Measurements from ENCODE around the gene PRR36. TPM values are rescaled to one million over a fixed set of nuclear protein-coding genes. Genes with fewer than 3 reads are reported as not detected.

The PRR36 gene
- total and polyA plus RNA-seq, 10 donors = 0.02 to 0.43 (median 0.09) TPM; not detected in 3

DNA sequence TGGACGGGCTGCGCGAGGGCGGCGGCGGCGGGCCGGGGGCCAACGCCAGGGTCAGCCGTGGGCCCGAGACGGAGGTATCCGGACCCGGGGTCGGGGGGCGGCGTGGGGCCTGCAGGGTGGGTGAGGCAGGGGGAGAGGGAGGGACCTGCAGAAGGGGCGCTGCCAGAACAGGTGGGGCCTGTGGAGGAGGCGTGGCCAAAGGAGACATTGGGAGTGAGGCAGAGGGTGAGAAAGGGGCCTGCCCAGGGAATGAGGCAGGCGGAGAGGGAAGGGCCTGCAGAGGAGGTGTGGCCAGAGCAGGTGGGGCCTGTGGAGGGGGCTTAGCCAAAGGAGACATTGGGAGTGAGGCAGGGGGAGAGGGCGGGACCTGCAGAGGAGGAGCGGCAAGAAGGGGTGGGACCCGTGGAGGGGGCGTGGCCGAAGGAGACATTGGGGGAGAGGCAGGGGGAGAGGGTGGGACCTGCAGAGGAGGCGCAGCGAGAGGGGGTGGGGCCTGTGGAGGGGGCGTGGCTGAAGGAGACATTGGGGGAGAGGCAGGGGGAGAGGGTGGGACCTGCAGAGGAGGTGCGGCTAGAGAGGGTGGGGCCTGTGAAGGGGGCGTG lies 4.2 kb downstream of the PRR36 start:
- peak; percentile 82 for DNase-seq
- peak overlapping the region; percentile 29 to 74 (median 45) for H3K4me3 ChIP-seq
- intact Hi-C loops (cut with DNase I; ENCODE audit: low total_unique reads) = no loop called here
- H3K4me1 ChIP-seq = peaks cover 10 to 73% (median 60%) of the 10 kb centered on the region in 6 donors
- H3K27ac ChIP-seq = peak overlapping the region in 4 of 8 donors; percentile 46 to 87 (median 74)
- H3K9me3 ChIP-seq = peaks cover 0 to 3% (median 0%) of the 10 kb centered on the region in 8 donors
- no peaks in the 10 kb centered on the region for H3K36me3 ChIP-seq
- H3K27me3 ChIP-seq (replicated peaks in 1 of 7) = peaks cover 2 to 88% (median 40%) of the 10 kb centered on the region in 7 donors
- TF ChIP-seq POLR2AphosphoS5 (IDR thresholded peaks at IDR 0.05) (no peak), POLR2A (IDR thresholded peaks at IDR 0.05) (no peak)
- TF ChIP-seq, protein P1, sequence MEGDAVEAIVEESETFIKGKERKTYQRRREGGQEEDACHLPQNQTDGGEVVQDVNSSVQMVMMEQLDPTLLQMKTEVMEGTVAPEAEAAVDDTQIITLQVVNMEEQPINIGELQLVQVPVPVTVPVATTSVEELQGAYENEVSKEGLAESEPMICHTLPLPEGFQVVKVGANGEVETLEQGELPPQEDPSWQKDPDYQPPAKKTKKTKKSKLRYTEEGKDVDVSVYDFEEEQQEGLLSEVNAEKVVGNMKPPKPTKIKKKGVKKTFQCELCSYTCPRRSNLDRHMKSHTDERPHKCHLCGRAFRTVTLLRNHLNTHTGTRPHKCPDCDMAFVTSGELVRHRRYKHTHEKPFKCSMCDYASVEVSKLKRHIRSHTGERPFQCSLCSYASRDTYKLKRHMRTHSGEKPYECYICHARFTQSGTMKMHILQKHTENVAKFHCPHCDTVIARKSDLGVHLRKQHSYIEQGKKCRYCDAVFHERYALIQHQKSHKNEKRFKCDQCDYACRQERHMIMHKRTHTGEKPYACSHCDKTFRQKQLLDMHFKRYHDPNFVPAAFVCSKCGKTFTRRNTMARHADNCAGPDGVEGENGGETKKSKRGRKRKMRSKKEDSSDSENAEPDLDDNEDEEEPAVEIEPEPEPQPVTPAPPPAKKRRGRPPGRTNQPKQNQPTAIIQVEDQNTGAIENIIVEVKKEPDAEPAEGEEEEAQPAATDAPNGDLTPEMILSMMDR (IDR thresholded peaks at IDR 0.05 in 8 of 11, conservative IDR thresholded peaks at IDR 0.05 in 3 of 11) = no peak
- WGBS, 5 donors = 13 to 29% (median 16%) methylated on average over 29 to 30 of the region's 30 CpGs

DNA sequence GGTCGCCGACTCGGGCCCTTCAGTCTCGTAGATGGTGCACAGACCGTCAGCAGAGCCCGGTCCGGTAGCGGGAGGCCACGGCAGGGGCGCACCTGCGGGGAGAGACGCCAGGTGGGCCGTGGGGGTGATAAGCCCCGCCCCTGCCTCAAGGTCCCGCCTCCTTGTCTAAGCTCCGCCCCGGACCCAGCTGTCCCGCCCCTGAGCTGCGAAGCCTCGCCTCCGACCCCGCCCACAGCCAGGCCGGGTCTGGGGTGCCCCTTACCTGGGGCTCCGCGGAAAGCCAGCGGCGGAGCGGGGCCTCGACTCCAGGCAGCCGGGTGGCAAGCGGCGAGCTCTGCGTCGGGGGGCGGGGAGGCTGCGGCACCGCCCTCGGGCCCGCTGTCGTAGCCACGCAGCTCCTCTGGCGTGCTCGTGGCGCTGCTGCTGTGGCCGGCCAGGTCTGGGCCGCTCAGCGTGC lies 4.7 kb downstream of the PRR36 start:
- intact Hi-C loops (cut with DNase I; ENCODE audit: low total_unique reads) = no loop called here
- Histone ChIP-seq H3K36me3 (no peaks in the 10 kb centered on the region), H3K4me3 (peak overlapping the region; percentile 29 to 74 (median 45)), H3K27me3 (replicated peaks in 1 of 7) (peaks cover 2 to 88% (median 40%) of the 10 kb centered on the region in 7 donors), H3K27ac (peak overlapping the region in 7 of 8 donors; percentile 36 to 87 (median 53)), H3K9me3 (peaks cover 0 to 3% (median 0%) of the 10 kb centered on the region in 8 donors), H3K4me1 (peaks cover 10 to 73% (median 55%) of the 10 kb centered on the region in 6 donors)
- peak; percentile 93 for DNase-seq
- 1 to 17% (median 2%) methylated on average over 2 to 47 of the region's 47 CpGs for WGBS, 5 donors
- TF ChIP-seq POLR2A (IDR thresholded peaks at IDR 0.05) = no peak
- TF ChIP-seq, protein P1 (IDR thresholded peaks at IDR 0.05 in 8 of 11, conservative IDR thresholded peaks at IDR 0.05 in 3 of 11) = peak in 9 of 11 experiments; percentile 16 to 79 (median 54)
- no peak for TF ChIP-seq POLR2AphosphoS5 (IDR thresholded peaks at IDR 0.05)

DNA sequence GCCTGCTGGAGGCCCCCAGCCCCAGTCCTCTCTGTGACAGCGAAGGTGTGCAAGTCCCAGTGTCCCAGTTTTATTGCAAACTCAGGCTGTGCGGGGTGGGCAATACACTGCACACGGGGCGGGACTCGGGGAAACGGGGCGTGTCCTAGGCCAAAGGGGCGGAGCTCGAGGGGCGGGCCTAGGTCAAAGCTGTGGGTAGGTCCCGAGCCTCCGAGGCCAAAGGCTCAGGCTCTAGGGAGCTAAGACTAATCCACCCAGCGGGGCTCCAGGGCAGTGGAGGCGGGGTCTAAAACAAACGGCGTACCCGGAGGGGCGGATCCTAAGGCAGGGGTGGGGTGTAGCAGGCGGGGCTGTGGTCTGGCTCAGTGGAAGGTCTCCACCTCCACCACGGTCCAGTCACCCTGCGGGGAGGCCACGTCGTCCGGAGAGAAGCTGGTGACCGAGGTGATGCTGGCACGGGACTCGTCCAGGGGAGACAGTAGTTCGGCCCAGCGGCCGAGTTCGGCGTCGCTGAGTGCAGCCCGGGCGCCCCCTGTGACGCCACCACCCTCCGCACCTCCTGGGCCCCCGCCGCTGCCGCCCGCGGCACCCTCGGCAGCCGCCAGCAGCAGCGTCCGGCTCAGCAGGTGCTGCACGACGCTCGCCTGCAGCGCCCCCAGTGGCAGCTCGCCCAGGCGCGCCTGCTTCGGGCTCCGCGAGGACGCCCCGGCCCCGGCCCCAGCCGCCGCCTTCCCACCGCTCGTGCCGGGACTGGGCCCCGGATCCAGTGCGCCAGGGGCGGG lies 5.3 kb downstream of the PRR36 start:
- H3K9me3 ChIP-seq = peaks cover 0 to 3% (median 0%) of the 10 kb centered on the region in 8 donors
- 1 to 4% (median 1%) methylated on average over 19 to 67 of the region's 67 CpGs for WGBS, 5 donors
- TF ChIP-seq POLR2A (IDR thresholded peaks at IDR 0.05) (no peak), POLR2AphosphoS5 (IDR thresholded peaks at IDR 0.05) (peak in 2 of 3 donors; percentile 20 to 40)
- TF ChIP-seq, protein P1 (IDR thresholded peaks at IDR 0.05 in 8 of 11, conservative IDR thresholded peaks at IDR 0.05 in 3 of 11) = peak in 9 of 11 experiments; percentile 34 to 98 (median 94)
- intact Hi-C loops (cut with DNase I; ENCODE audit: low total_unique reads) = no loop called here
- peaks cover under 1 to 88% (median 40%) of the 10 kb centered on the region in 7 donors for H3K27me3 ChIP-seq (replicated peaks in 1 of 7)
- peaks cover 0 to 3% (median 0%) of the 10 kb centered on the region in 6 donors for H3K36me3 ChIP-seq
- H3K27ac ChIP-seq = peak overlapping the region in 7 of 8 donors; percentile 36 to 87 (median 53)
- H3K4me3 ChIP-seq = peak overlapping the region; percentile 29 to 74 (median 45)
- H3K4me1 ChIP-seq = peaks cover 9 to 69% (median 50%) of the 10 kb centered on the region in 6 donors
- DNase-seq = peak; percentile 96
